Hepatocyte (in vitro differentiated cells): ENCODE measurements around the gene DVL2. TPM values are rescaled to one million over a fixed set of nuclear protein-coding genes. Genes with fewer than 3 reads are reported as not detected.
A peak's percentile ranks its signal among the peaks of the same experiment; 100 is the strongest.

Source experiments
- DNase-seq: peaks from one replicate; pipeline ENCODE4 v3.0.0-alpha.2; 2016; ENCODE audit warnings: low spot score
- H2AFZ ChIP-seq: fragments of 200-600 bp; sonication (generic); 2 replicates; pipeline ENCODE4 v1.6.0; 2016; ENCODE audit warnings: antibody characterized with exemption, mild to moderate bottlenecking
- H3K27ac ChIP-seq: fragments of 200-600 bp; sonication (generic); 2 replicates; pipeline ENCODE4 v1.5.1; 2016; ENCODE audit warnings: mild to moderate bottlenecking
- H3K27me3 ChIP-seq: fragments of 200-600 bp; sonication (generic); 2 replicates; pipeline ENCODE4 v1.6.1; 2016
- H3K36me3 ChIP-seq: fragments of 200-600 bp; sonication (generic); replicated peaks from 2 replicates; pipeline ENCODE4 v1.5.1; 2016; ENCODE audit warnings: low read depth; ENCODE audit not compliant: insufficient read depth
- H3K4me1 ChIP-seq: fragments of 200-600 bp; sonication (generic); 2 replicates; pipeline ENCODE4 v1.5.1; 2016; ENCODE audit warnings: mild to moderate bottlenecking, moderate library complexity; ENCODE audit not compliant: insufficient read depth
- H3K4me2 ChIP-seq: fragments of 200-600 bp; sonication (generic); 2 replicates; pipeline ENCODE4 v1.6.0; 2016
- H3K4me3 ChIP-seq: fragments of 200-600 bp; sonication (generic); 2 replicates; pipeline ENCODE4 v1.5.1; 2016; ENCODE audit warnings: mild to moderate bottlenecking
- H3K79me2 ChIP-seq: fragments of 200-600 bp; sonication (generic); 2 replicates; pipeline ENCODE4 v1.6.0; 2017; ENCODE audit warnings: mild to moderate bottlenecking
- H3K9me2 ChIP-seq: fragments of 200-600 bp; sonication (generic); replicated peaks from 2 replicates; pipeline ENCODE4 v1.6.0; 2017; ENCODE audit warnings: mild to moderate bottlenecking; ENCODE audit not compliant: insufficient read depth
- H3K9me3 ChIP-seq: fragments of 200-600 bp; sonication (generic); 2 replicates; pipeline ENCODE4 v1.5.1; 2016; ENCODE audit warnings: low read depth, mild to moderate bottlenecking
- H4K20me1 ChIP-seq: fragments of 200-600 bp; sonication (generic); 2 replicates; pipeline ENCODE4 v1.6.0; 2016; ENCODE audit warnings: mild to moderate bottlenecking; ENCODE audit not compliant: insufficient read depth, poor library complexity, severe bottlenecking
- EZH2 ChIP-seq: fragments of 200-600 bp; sonication (generic); IDR thresholded peaks from 2 replicates; pipeline ENCODE4 v1.6.1; 2016; ENCODE audit warnings: antibody characterized with exemption, mild to moderate bottlenecking, borderline replicate concordance
- EZH2phosphoT487 ChIP-seq: fragments of 200-600 bp; sonication (generic); IDR thresholded peaks from one replicate; pipeline ENCODE4 v1.6.1; 2018; ENCODE audit warnings: antibody characterized with exemption, mild to moderate bottlenecking, low read depth, moderate library complexity; ENCODE audit not compliant: unreplicated experiment, severe bottlenecking
- WGBS: methylation state at CpG from one replicate; pipeline ENCODE4 v1.1.6; 2016; ENCODE audit warnings: low lambda C conversion rate; ENCODE audit errors: missing lambda C conversion rate; 5-methylcytosine and 5-hydroxymethylcytosine counted together
- polyA plus RNA-seq: library from polyadenylated mRNA; unstranded; fragments of >200 nt; fragmentation: Nextera tagmentation; extraction: Ambion mirVana; gene quantifications from 2 replicates; pipeline ENCODE4 v1.2.1, GENCODE V29; 2016
- total RNA-seq: library from RNA; depleted of rRNA; stranded (reverse); fragments of >200 nt; gene quantifications from 2 replicates; pipeline ENCODE4 v1.2.3, GENCODE V29; 2014
- TF ChIP-seq, protein P1 (sequence below): fragments of 200-600 bp; sonication (generic); IDR thresholded peaks from 2 replicates; pipeline ENCODE4 v1.5.1; 2016; ENCODE audit warnings: antibody characterized with exemption, mild to moderate bottlenecking; ENCODE audit not compliant: poor library complexity

The DVL2 gene
- total and polyA plus RNA-seq, 2 experiments from 2014 or later: 62.1 to 74.7 TPM

DNA sequence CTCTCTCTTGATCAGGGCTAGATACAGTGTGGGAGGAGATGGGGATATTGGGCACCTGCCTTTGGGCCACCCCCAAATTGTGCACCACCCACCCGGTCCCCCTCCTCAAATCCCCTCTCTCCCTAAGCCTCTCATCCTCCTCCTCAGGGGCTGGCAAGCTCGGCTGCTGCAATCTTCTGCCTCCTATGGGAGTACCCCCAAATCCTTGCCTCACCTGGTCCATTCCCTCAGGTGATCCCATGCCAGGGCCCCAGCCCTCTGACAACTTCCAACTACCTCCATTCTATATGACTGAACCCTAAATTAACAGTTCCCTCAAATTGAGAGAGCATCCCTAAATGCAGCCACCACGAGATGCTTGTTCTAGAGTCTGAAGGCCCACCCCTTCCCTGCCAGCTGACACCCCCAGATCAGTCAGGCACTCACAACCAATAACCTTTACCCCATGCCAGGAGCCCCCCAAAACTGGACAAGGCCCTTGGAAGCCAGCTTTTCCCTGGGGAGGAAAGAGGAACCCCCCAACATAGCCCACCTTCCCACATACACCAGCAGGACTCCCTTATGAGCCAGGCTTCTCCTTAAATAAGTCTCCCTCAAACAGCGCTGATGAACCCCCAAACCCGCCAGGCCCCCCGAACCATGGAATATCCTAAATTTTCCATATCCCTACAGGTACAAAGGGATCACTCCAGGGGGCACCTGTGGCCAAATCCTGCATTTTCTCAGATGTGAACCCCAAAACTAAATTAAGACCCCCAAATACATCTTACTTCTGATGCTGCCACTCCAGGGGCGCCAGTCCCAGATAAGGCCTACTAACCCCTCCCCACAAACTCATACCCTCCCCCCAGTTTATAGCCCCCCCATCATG, 17.8 kb downstream of the DVL2 start:
- peak overlapping the region; percentile 38 for H3K4me3 ChIP-seq
- H2AFZ ChIP-seq: no peak overlapping the region
- no peaks in the 10 kb centered on the region for H3K27me3 ChIP-seq
- no peak for DNase-seq
- peaks cover 9% of the 10 kb centered on the region for H4K20me1 ChIP-seq
- peaks cover 44% of the 10 kb centered on the region for H3K4me1 ChIP-seq
- peaks cover 53% of the 10 kb centered on the region for H3K79me2 ChIP-seq
- peak overlapping the region; percentile 80 for H3K4me2 ChIP-seq
- H3K9me3 ChIP-seq: no peaks in the 10 kb centered on the region
- no peaks in the 10 kb centered on the region for H3K9me2 ChIP-seq
- TF ChIP-seq EZH2phosphoT487 (no peak), EZH2 (no peak)
- TF ChIP-seq, protein P1, sequence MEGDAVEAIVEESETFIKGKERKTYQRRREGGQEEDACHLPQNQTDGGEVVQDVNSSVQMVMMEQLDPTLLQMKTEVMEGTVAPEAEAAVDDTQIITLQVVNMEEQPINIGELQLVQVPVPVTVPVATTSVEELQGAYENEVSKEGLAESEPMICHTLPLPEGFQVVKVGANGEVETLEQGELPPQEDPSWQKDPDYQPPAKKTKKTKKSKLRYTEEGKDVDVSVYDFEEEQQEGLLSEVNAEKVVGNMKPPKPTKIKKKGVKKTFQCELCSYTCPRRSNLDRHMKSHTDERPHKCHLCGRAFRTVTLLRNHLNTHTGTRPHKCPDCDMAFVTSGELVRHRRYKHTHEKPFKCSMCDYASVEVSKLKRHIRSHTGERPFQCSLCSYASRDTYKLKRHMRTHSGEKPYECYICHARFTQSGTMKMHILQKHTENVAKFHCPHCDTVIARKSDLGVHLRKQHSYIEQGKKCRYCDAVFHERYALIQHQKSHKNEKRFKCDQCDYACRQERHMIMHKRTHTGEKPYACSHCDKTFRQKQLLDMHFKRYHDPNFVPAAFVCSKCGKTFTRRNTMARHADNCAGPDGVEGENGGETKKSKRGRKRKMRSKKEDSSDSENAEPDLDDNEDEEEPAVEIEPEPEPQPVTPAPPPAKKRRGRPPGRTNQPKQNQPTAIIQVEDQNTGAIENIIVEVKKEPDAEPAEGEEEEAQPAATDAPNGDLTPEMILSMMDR: no peak
- 15% methylated on average over 7 of the region's 7 CpGs for WGBS
- H3K27ac ChIP-seq: peak overlapping the region; percentile 72
- no peaks in the 10 kb centered on the region for H3K36me3 ChIP-seq

GRCh38 chr17:7215652-7216180, 18.6 kb downstream of the DVL2 start:
- Histone ChIP-seq H4K20me1 (peaks cover 12% of the 10 kb centered on the region), H2AFZ (no peak overlapping the region), H3K4me3 (no peak overlapping the region), H3K27me3 (no peaks in the 10 kb centered on the region), H3K9me3 (no peaks in the 10 kb centered on the region), H3K9me2 (no peaks in the 10 kb centered on the region), H3K4me2 (peak overlapping the region; percentile 80), H3K36me3 (no peaks in the 10 kb centered on the region), H3K27ac (peak overlapping the region; percentile 82), H3K79me2 (peaks cover 51% of the 10 kb centered on the region), H3K4me1 (peaks cover 36% of the 10 kb centered on the region)
- WGBS: 19% methylated on average over 10 of the region's 10 CpGs
- TF ChIP-seq EZH2phosphoT487 (no peak), EZH2 (no peak)
- TF ChIP-seq, protein P1: no peak
- DNase-seq: no peak

DNA sequence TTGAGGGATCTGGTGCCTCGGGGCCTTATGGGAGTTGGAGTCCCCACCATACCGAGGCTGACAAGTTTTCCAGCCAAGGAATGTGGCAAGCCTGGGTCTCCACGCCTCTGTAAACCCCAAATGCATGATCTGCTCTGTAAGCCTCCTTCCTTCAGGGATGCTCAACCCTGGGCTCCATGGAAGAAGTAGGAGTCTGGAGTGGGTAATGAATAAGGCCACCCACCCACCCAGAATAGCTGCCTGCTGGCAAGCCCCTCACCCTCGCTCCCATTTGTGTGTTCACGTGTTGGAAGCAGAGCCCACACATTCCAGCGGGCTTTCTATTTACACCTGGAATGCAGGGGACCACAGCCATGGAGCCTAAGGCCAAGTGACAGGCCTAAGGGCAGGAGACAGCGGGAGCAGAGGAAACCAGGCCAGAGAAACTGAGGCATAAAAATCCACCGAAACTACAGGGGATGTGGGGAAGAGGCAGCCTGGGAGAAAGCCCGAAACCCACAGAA, 19.1 kb downstream of the DVL2 start:
- peak overlapping the region; percentile 80 for H3K4me2 ChIP-seq
- H2AFZ ChIP-seq: no peak overlapping the region
- TF ChIP-seq EZH2 (no peak), EZH2phosphoT487 (no peak)
- TF ChIP-seq, protein P1: no peak
- no peaks in the 10 kb centered on the region for H3K9me2 ChIP-seq
- H3K36me3 ChIP-seq: no peaks in the 10 kb centered on the region
- H3K4me3 ChIP-seq: no peak overlapping the region
- WGBS: 8% methylated on average over 9 of the region's 9 CpGs
- H3K27ac ChIP-seq: peak overlapping the region; percentile 82
- no peaks in the 10 kb centered on the region for H3K9me3 ChIP-seq
- peaks cover 34% of the 10 kb centered on the region for H3K4me1 ChIP-seq
- H3K27me3 ChIP-seq: no peaks in the 10 kb centered on the region
- DNase-seq: no peak
- H3K79me2 ChIP-seq: peaks cover 56% of the 10 kb centered on the region
- H4K20me1 ChIP-seq: peaks cover 12% of the 10 kb centered on the region
